ENCODE measurements around the gene ARHGEF28. TPM values are rescaled to one million over a fixed set of nuclear protein-coding genes. Genes with fewer than 3 reads are reported as not detected.

Gene ARHGEF28
- total RNA-seq, 1 donor from 2014 or later: 0.11 TPM

- Mint-ChIP-seq H3K36me3 (no peaks in the 10 kb centered on the region), H3K9me3 (no peaks in the 10 kb centered on the region), H3K4me3 (no peak overlapping the region), H3K27me3 (ENCODE audit: insufficient read depth, low read depth) (no peaks in the 10 kb centered on the region), H3K4me1 (no peaks in the 10 kb centered on the region), H3K27ac (no peak overlapping the region)
- Histone ChIP-seq H3K9ac (no peak overlapping the region), H3K9me3 (ENCODE audit: low read depth) (no peaks in the 10 kb centered on the region), H4K20me1 (ENCODE audit: low read depth) (no peaks in the 10 kb centered on the region), H3K4me3 (no peak overlapping the region), H2AFZ (replicated peaks) (no peak overlapping the region), H3K4me2 (no peak overlapping the region), H3K79me2 (ENCODE audit: low read depth) (no peaks in the 10 kb centered on the region), H3K27ac (no peak overlapping the region), H3K27me3 (no peaks in the 10 kb centered on the region), H3K36me3 (no peaks in the 10 kb centered on the region), H3F3A (ENCODE audit: low read depth) (no peaks in the 10 kb centered on the region), H3K4me1 (no peaks in the 10 kb centered on the region)
- no peak for DNase-seq (ENCODE audit: low spot score)
- TF ChIP-seq CTCF (IDR thresholded peaks at IDR 0.05): no peak
- TF ChIP-seq EZH2phosphoT487 (IDR thresholded peaks at IDR 0.05): no peak
- no peak for TF ChIP-seq EZH2 (IDR thresholded peaks at IDR 0.05)
These were observed 33.4 kb upstream of the ARHGEF28 start for GRCh38 chr5:73592551-73592950.

- no peaks in the 10 kb centered on the region for H3K9me3 Mint-ChIP-seq
- H3K9ac ChIP-seq: no peak overlapping the region
- H3K27ac Mint-ChIP-seq: no peak overlapping the region
- H3K4me3 Mint-ChIP-seq: no peak overlapping the region
- H2AFZ ChIP-seq (replicated peaks): no peak overlapping the region
- H3K27me3 Mint-ChIP-seq (ENCODE audit: insufficient read depth, low read depth): peaks cover 2% of the 10 kb centered on the region
- H3K27ac ChIP-seq: no peak overlapping the region
- no peaks in the 10 kb centered on the region for H3F3A ChIP-seq (ENCODE audit: low read depth)
- no peaks in the 10 kb centered on the region for H3K36me3 ChIP-seq
- TF ChIP-seq EZH2phosphoT487 (IDR thresholded peaks at IDR 0.05) (no peak), EZH2 (IDR thresholded peaks at IDR 0.05) (no peak), CTCF (IDR thresholded peaks at IDR 0.05) (peak; percentile 82)
- H3K4me1 Mint-ChIP-seq: no peaks in the 10 kb centered on the region
- no peaks in the 10 kb centered on the region for H3K36me3 Mint-ChIP-seq
- no peaks in the 10 kb centered on the region for H3K27me3 ChIP-seq
- H3K79me2 ChIP-seq (ENCODE audit: low read depth): no peaks in the 10 kb centered on the region
- H3K4me2 ChIP-seq: no peak overlapping the region
- no peaks in the 10 kb centered on the region for H4K20me1 ChIP-seq (ENCODE audit: low read depth)
- H3K9me3 ChIP-seq (ENCODE audit: low read depth): no peaks in the 10 kb centered on the region
- peak; percentile 81 for DNase-seq (ENCODE audit: low spot score)
- H3K4me3 ChIP-seq: no peak overlapping the region
- no peaks in the 10 kb centered on the region for H3K4me1 ChIP-seq
These were observed 29.2 kb upstream of the ARHGEF28 start for GRCh38 chr5:73596705-73597328.

- Mint-ChIP-seq H3K27ac (no peak overlapping the region), H3K27me3 (ENCODE audit: insufficient read depth, low read depth) (peaks cover 2% of the 10 kb centered on the region), H3K9me3 (no peaks in the 10 kb centered on the region), H3K4me1 (no peaks in the 10 kb centered on the region), H3K4me3 (no peak overlapping the region), H3K36me3 (no peaks in the 10 kb centered on the region)
- Histone ChIP-seq H3K9ac (no peak overlapping the region), H3K27me3 (no peaks in the 10 kb centered on the region), H4K20me1 (ENCODE audit: low read depth) (no peaks in the 10 kb centered on the region), H3K9me3 (ENCODE audit: low read depth) (no peaks in the 10 kb centered on the region), H2AFZ (replicated peaks) (no peak overlapping the region), H3F3A (ENCODE audit: low read depth) (no peaks in the 10 kb centered on the region), H3K4me1 (no peaks in the 10 kb centered on the region), H3K79me2 (ENCODE audit: low read depth) (no peaks in the 10 kb centered on the region), H3K4me2 (no peak overlapping the region), H3K27ac (no peak overlapping the region), H3K4me3 (no peak overlapping the region), H3K36me3 (no peaks in the 10 kb centered on the region)
- DNase-seq (ENCODE audit: low spot score): no peak
- TF ChIP-seq CTCF (IDR thresholded peaks at IDR 0.05): no peak
These were observed 26.6 kb upstream of the ARHGEF28 start for GRCh38 chr5:73599380-73599779.
